SK-N-SH treated with all-trans-retinoic acid at 6 μM for 48 hours (cell line): Measurements from ENCODE around the gene GALNT1.

Experiments
- ATAC-seq: fragments of 200-7000 bp; cut with Tn5 transposase; 3 replicates; pipeline ENCODE4 v1.9.1; 2020; ENCODE audit warnings: mild to moderate bottlenecking, moderate library complexity
- ARNTL ChIP-seq: fragments of 450-650 bp; formaldehyde crosslinking; IDR thresholded peaks from 2 replicates; pipeline ENCODE4 v1.5.0; 2020; ENCODE audit warnings: low read depth, mild to moderate bottlenecking, moderate library complexity, borderline replicate concordance
- CSDC2 ChIP-seq: fragments of 250-450 bp; sonication (Bioruptor Pico); IDR thresholded peaks from 2 replicates; pipeline ENCODE4 v1.5.0; 2020; ENCODE audit warnings: mild to moderate bottlenecking, moderate library complexity
- ESRRG ChIP-seq: fragments of 250-450 bp; sonication (Bioruptor Pico); IDR thresholded peaks from 2 replicates; pipeline ENCODE4 v1.6.1; 2021; ENCODE audit warnings: mild to moderate bottlenecking
- GLIS3 ChIP-seq: fragments of 250-450 bp; sonication (Bioruptor Pico); IDR thresholded peaks from 2 replicates; pipeline ENCODE4 v1.5.0; 2020; ENCODE audit warnings: mild to moderate bottlenecking, moderate library complexity
- ISL1 ChIP-seq: fragments of 250-450 bp; sonication (Bioruptor Pico); IDR thresholded peaks from 2 replicates; pipeline ENCODE4 v2.1.2; 2022; ENCODE audit warnings: mild to moderate bottlenecking, moderate library complexity
- OSR1 ChIP-seq: fragments of 250-450 bp; sonication (Bioruptor Pico); IDR thresholded peaks from 2 replicates; pipeline ENCODE4 v1.8.0; 2022; ENCODE audit warnings: moderate library complexity, mild to moderate bottlenecking, inconsistent platforms
- SNAI2 ChIP-seq: fragments of 250-450 bp; sonication (Bioruptor Pico); IDR thresholded peaks from 2 replicates; pipeline ENCODE4 v1.5.0; 2020; ENCODE audit warnings: mild to moderate bottlenecking, moderate library complexity
- TCF4 ChIP-seq: fragments of 250-450 bp; sonication (Bioruptor Pico); IDR thresholded peaks from 2 replicates; pipeline ENCODE4 v1.8.0; 2021; ENCODE audit warnings: mild to moderate bottlenecking, moderate library complexity, borderline replicate concordance
- ZC3H10 ChIP-seq: fragments of 250-450 bp; sonication (Bioruptor Pico); IDR thresholded peaks from 2 replicates; pipeline ENCODE4 v1.5.1; 2021; ENCODE audit warnings: mild to moderate bottlenecking, moderate library complexity
- ZFP3 ChIP-seq: fragments of 250-450 bp; sonication (Bioruptor Pico); IDR thresholded peaks from 2 replicates; pipeline ENCODE4 v1.5.0; 2020; ENCODE audit warnings: mild to moderate bottlenecking, moderate library complexity
- ZFP30 ChIP-seq: fragments of 450-650 bp; formaldehyde crosslinking; IDR thresholded peaks from 2 replicates; pipeline ENCODE4 v1.5.0; 2022; ENCODE audit warnings: mild to moderate bottlenecking, moderate library complexity
- ZNF565 ChIP-seq: fragments of 450-650 bp; formaldehyde crosslinking; conservative IDR thresholded peaks from 2 replicates; pipeline ENCODE4 v1.5.0; 2020; ENCODE audit warnings: low read depth, mild to moderate bottlenecking, moderate library complexity
- ZNF70 ChIP-seq: fragments of 450-650 bp; formaldehyde crosslinking; IDR thresholded peaks from 2 replicates; pipeline ENCODE4 v1.5.0; 2020; ENCODE audit warnings: mild to moderate bottlenecking, moderate library complexity
- ZNF8 ChIP-seq: fragments of 450-650 bp; formaldehyde crosslinking; IDR thresholded peaks from 2 replicates; pipeline ENCODE4 v1.5.0; 2020; ENCODE audit warnings: mild to moderate bottlenecking, moderate library complexity
- TF ChIP-seq, protein P1 (sequence below): fragments of 250-450 bp; sonication (Bioruptor Pico); IDR thresholded peaks from 2 replicates; pipeline ENCODE4 v1.5.0; 2020; ENCODE audit warnings: mild to moderate bottlenecking, moderate library complexity
- TF ChIP-seq, protein P2 (sequence below): fragments of 250-450 bp; sonication (Bioruptor Pico); IDR thresholded peaks from 2 replicates; pipeline ENCODE4 v1.5.1; 2020; ENCODE audit warnings: low read depth, mild to moderate bottlenecking, moderate library complexity
- TF ChIP-seq, protein P3 (sequence below): fragments of 250-450 bp; sonication (Bioruptor Pico); IDR thresholded peaks from 2 replicates; pipeline ENCODE4 v1.8.0; 2020; ENCODE audit warnings: mild to moderate bottlenecking, moderate library complexity, borderline replicate concordance

GALNT1 gene

DNA sequence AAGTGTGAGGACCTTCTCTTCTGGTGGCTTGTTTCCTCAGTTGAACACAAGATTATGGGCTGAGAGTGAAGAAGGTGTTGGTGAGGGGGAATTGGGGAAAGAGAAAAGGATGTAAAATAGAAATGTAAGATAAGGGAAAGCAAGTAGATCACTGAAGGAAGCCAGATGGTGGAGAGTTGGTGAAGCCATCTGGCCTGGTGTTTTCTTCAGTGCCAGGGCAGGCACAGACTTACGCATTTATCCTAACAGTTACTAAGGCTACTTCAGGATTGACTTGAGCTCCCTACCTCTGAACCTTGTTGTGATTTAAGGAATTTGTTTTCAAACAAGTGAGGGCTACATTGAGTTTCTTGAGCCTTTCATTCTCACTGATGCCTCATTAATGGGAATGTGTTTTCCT lies 113.8 kb downstream of the GALNT1 start:
- no peak for ATAC-seq
- TF ChIP-seq, protein P1, sequence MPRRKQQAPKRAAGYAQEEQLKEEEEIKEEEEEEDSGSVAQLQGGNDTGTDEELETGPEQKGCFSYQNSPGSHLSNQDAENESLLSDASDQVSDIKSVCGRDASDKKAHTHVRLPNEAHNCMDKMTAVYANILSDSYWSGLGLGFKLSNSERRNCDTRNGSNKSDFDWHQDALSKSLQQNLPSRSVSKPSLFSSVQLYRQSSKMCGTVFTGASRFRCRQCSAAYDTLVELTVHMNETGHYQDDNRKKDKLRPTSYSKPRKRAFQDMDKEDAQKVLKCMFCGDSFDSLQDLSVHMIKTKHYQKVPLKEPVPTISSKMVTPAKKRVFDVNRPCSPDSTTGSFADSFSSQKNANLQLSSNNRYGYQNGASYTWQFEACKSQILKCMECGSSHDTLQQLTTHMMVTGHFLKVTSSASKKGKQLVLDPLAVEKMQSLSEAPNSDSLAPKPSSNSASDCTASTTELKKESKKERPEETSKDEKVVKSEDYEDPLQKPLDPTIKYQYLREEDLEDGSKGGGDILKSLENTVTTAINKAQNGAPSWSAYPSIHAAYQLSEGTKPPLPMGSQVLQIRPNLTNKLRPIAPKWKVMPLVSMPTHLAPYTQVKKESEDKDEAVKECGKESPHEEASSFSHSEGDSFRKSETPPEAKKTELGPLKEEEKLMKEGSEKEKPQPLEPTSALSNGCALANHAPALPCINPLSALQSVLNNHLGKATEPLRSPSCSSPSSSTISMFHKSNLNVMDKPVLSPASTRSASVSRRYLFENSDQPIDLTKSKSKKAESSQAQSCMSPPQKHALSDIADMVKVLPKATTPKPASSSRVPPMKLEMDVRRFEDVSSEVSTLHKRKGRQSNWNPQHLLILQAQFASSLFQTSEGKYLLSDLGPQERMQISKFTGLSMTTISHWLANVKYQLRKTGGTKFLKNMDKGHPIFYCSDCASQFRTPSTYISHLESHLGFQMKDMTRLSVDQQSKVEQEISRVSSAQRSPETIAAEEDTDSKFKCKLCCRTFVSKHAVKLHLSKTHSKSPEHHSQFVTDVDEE, result no peak
- TF ChIP-seq ARNTL (CRISPR knock-in tag) (no peak), CSDC2 (no peak), ZNF70 (CRISPR knock-in tag) (no peak), GLIS3 (CRISPR knock-in tag) (no peak), SNAI2 (CRISPR knock-in tag) (no peak), ZFP3 (no peak), ZNF565 (no peak), ISL1 (no peak), ZFP30 (CRISPR knock-in tag) (no peak), ZC3H10 (CRISPR knock-in tag) (no peak), TCF4 (no peak)
- TF ChIP-seq, protein P2, sequence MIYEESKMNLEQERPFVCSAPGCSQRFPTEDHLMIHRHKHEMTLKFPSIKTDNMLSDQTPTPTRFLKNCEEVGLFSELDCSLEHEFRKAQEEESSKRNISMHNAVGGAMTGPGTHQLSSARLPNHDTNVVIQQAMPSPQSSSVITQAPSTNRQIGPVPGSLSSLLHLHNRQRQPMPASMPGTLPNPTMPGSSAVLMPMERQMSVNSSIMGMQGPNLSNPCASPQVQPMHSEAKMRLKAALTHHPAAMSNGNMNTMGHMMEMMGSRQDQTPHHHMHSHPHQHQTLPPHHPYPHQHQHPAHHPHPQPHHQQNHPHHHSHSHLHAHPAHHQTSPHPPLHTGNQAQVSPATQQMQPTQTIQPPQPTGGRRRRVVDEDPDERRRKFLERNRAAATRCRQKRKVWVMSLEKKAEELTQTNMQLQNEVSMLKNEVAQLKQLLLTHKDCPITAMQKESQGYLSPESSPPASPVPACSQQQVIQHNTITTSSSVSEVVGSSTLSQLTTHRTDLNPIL (CRISPR knock-in tag), result no peak
- TF ChIP-seq, protein P3, sequence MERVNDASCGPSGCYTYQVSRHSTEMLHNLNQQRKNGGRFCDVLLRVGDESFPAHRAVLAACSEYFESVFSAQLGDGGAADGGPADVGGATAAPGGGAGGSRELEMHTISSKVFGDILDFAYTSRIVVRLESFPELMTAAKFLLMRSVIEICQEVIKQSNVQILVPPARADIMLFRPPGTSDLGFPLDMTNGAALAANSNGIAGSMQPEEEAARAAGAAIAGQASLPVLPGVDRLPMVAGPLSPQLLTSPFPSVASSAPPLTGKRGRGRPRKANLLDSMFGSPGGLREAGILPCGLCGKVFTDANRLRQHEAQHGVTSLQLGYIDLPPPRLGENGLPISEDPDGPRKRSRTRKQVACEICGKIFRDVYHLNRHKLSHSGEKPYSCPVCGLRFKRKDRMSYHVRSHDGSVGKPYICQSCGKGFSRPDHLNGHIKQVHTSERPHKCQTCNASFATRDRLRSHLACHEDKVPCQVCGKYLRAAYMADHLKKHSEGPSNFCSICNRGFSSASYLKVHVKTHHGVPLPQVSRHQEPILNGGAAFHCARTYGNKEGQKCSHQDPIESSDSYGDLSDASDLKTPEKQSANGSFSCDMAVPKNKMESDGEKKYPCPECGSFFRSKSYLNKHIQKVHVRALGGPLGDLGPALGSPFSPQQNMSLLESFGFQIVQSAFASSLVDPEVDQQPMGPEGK (CRISPR knock-in tag), result no peak
- TF ChIP-seq, all 23 proteins: peak for 0

DNA sequence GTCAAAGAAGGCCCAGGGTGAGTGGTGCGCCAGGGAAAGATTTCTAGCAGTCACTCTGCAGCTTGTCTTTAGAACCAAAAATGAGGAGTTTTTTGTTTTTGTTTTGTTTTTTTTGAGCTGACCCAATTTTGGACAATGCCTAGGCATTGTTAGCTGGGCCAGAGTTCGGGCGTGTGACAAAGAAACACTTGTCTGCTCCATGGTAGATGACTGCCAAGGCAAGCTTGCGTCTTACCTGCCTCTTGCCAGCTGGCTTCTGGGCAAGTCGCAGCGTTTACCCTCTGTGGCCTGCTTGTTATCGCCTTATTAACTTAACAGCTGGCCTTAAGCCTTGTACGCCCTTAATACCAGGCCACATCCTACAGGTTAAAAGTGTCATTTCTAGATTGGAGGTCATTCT lies 114.3 kb downstream of the GALNT1 start:
- no peak for ATAC-seq
- no peak for TF ChIP-seq ARNTL (CRISPR knock-in tag)
- TF ChIP-seq ESRRG (CRISPR knock-in tag), result no peak
- no peak for TF ChIP-seq ZNF565
- TF ChIP-seq OSR1 (CRISPR knock-in tag), result no peak
- no peak for TF ChIP-seq TCF4
- TF ChIP-seq ZC3H10 (CRISPR knock-in tag), result no peak
- no peak for TF ChIP-seq CSDC2
- TF ChIP-seq ISL1, result no peak
- TF ChIP-seq, protein P1, result no peak
- no peak for TF ChIP-seq ZNF8 (CRISPR knock-in tag)

DNA sequence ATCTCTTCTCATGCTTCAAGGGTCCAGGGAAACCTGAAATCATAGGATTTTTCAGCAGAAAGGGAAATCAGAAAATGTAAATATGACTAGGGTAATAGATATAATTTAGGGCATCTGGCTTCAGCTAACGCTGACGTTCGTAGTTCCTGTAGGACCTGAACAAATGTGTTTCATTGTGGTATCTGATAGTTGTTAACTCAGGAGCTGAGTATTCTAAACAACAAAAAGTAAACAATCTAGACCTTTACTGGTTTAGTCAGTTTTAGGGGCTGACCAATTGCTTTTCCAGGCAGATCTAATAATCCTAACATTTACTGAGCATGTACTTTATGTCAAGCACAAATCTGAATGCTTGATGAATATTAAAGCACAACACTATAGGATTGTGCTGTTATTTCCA lies 114.8 kb downstream of the GALNT1 start:
- TF ChIP-seq, protein P1, result no peak
- TF ChIP-seq ZNF565 (no peak), ESRRG (CRISPR knock-in tag) (no peak), ARNTL (CRISPR knock-in tag) (no peak)
- TF ChIP-seq, protein P3 (CRISPR knock-in tag), result no peak
- no peak for ATAC-seq
